HG02840 (cell line): ENCODE results near the gene PITX3.

Experiments used
- ATAC-seq: cut with Tn5 transposase; IDR thresholded peaks from one replicate; pipeline ENCODE4 v1.9.1; 2021; ENCODE audit warnings: mild to moderate bottlenecking, moderate library complexity, moderate number of reproducible peaks; ENCODE audit not compliant: unreplicated experiment, low FRiP score

PITX3 gene

DNA sequence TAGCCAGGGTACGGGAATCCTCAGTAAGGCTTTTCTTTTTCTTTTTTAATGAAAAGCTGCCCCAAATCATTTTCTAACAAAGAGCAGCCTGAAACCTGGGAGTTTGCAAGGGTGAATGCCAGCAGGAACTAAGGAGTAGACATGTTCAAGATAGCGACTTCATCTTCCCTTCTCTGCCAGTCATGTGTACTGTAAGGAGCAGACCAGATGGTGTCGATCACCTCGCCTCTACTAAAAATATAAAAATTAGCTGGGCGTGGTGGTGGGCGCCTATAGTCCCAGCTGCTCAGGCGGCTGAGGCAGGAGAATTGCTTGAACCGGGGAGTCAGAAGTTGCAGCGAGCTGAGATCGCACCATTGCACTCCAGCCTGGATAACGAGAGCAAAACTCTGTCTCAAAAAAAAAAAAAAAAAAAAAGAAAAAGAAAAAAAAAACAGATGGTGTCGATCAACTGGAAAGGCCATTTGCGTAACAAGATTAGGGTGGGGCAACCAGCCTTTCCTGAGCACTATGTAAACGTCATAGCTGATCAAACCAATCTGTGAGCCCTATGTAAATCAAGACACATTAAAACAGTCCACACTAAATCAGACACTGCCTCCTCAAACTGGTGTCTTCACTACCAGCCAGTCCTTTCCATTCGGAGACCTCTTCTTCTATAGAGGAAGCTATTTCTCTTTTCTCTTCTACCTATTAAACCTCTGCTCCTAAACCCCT lies 55.3 kb downstream of the PITX3 start:
- ATAC-seq: no peak

GRCh38 chr10:102185272-102185671 lies 56.0 kb downstream of the PITX3 start:
- no peak for ATAC-seq

DNA sequence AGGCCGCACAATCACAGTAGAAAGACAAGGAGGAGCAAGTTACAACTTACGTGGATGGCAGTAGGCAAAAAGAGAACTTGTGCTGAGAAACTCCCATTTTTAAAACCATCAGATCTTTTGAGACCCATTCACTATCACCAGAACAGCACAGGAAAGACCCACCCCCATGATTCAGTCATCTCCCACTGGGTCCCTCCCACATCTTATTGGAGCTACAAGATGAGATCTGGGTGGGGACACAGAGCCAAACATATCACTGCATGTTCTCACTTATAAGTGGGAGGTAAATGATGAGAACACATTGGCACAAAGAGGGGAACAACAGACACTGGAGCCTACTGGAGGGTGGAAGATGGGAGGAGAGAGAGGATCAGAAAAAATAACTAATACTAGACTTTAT lies 56.7 kb downstream of the PITX3 start:
- no peak for ATAC-seq
